Measurements from ENCODE around the gene C14orf93.

The C14orf93 gene

GRCh38 chr14:23025151-23025814, 15.3 kb upstream of the C14orf93 start:
- Histone ChIP-seq H3K9me3 (ENCODE audit: insufficient read depth, low read depth, low read length) (no peaks in the 10 kb centered on the region), H3K9ac (ENCODE audit: low read depth, low read length) (no peak overlapping the region), H3K36me3 (ENCODE audit: insufficient read depth, low read length) (peaks cover 55% of the 10 kb centered on the region), H3K4me1 (ENCODE audit: insufficient read depth, low read length) (peaks cover 9% of the 10 kb centered on the region; the same call in 1 of the 2 replicates), H3K27ac (ENCODE audit: low read depth, low read length) (no peak overlapping the region), H3K27me3 (ENCODE audit: insufficient read depth, low read length) (no peaks in the 10 kb centered on the region), H3K4me3 (ENCODE audit: low read length) (no peak overlapping the region)
- WGBS = 89% methylated on average over 4 of the region's 4 CpGs

- Histone ChIP-seq H3K4me3 (ENCODE audit: low read length) (no peak overlapping the region), H3K27ac (ENCODE audit: low read depth, low read length) (no peak overlapping the region), H3K4me1 (ENCODE audit: insufficient read depth, low read length) (peaks cover 9% of the 10 kb centered on the region; the same call in 1 of the 2 replicates), H3K27me3 (ENCODE audit: insufficient read depth, low read length) (no peaks in the 10 kb centered on the region), H3K36me3 (ENCODE audit: insufficient read depth, low read length) (peaks cover 54% of the 10 kb centered on the region), H3K9me3 (ENCODE audit: insufficient read depth, low read depth, low read length) (no peaks in the 10 kb centered on the region), H3K9ac (ENCODE audit: low read depth, low read length) (no peak overlapping the region)
- WGBS = 89% methylated on average over 5 of the region's 7 CpGs
These were observed 14.7 kb upstream of the C14orf93 start for GRCh38 chr14:23024612-23025075.

GRCh38 chr14:23023795-23024152, 13.8 kb upstream of the C14orf93 start:
- Histone ChIP-seq H3K4me3 (ENCODE audit: low read length) (no peak overlapping the region), H3K9ac (ENCODE audit: low read depth, low read length) (no peak overlapping the region), H3K27ac (ENCODE audit: low read depth, low read length) (no peak overlapping the region), H3K36me3 (ENCODE audit: insufficient read depth, low read length) (peaks cover 46% of the 10 kb centered on the region), H3K9me3 (ENCODE audit: insufficient read depth, low read depth, low read length) (no peaks in the 10 kb centered on the region), H3K27me3 (ENCODE audit: insufficient read depth, low read length) (no peaks in the 10 kb centered on the region), H3K4me1 (ENCODE audit: insufficient read depth, low read length) (peaks cover 9% of the 10 kb centered on the region; the same call in 1 of the 2 replicates)
- 99% methylated on average over 2 of the region's 2 CpGs for WGBS

- no peak overlapping the region for H3K9ac ChIP-seq (ENCODE audit: low read depth, low read length)
- no peaks in the 10 kb centered on the region for H3K27me3 ChIP-seq (ENCODE audit: insufficient read depth, low read length)
- H3K4me3 ChIP-seq (ENCODE audit: low read length) = no peak overlapping the region
- no peak overlapping the region for H3K27ac ChIP-seq (ENCODE audit: low read depth, low read length)
- WGBS = 85% methylated on average over 8 of the region's 8 CpGs
- peaks cover 41% of the 10 kb centered on the region for H3K36me3 ChIP-seq (ENCODE audit: insufficient read depth, low read length)
- peaks cover 9% of the 10 kb centered on the region; the same call in 1 of the 2 replicates for H3K4me1 ChIP-seq (ENCODE audit: insufficient read depth, low read length)
- H3K9me3 ChIP-seq (ENCODE audit: insufficient read depth, low read depth, low read length) = no peaks in the 10 kb centered on the region
These were observed 13.3 kb upstream of the C14orf93 start for GRCh38 chr14:23023022-23023794.

- WGBS = 90% methylated on average over 7 of the region's 7 CpGs
- no peaks in the 10 kb centered on the region for H3K27me3 ChIP-seq (ENCODE audit: insufficient read depth, low read length)
- peaks cover 9% of the 10 kb centered on the region; the same call in 1 of the 2 replicates for H3K4me1 ChIP-seq (ENCODE audit: insufficient read depth, low read length)
- H3K9ac ChIP-seq (ENCODE audit: low read depth, low read length) = no peak overlapping the region
- no peak overlapping the region for H3K27ac ChIP-seq (ENCODE audit: low read depth, low read length)
- no peak overlapping the region for H3K4me3 ChIP-seq (ENCODE audit: low read length)
- peaks cover 34% of the 10 kb centered on the region for H3K36me3 ChIP-seq (ENCODE audit: insufficient read depth, low read length)
- H3K9me3 ChIP-seq (ENCODE audit: insufficient read depth, low read depth, low read length) = no peaks in the 10 kb centered on the region
These were observed 12.0 kb upstream of the C14orf93 start for GRCh38 chr14:23021889-23022442.

- no peak overlapping the region for H3K9ac ChIP-seq (ENCODE audit: low read depth, low read length)
- WGBS = 93% methylated on average over 9 of the region's 9 CpGs
- H3K36me3 ChIP-seq (ENCODE audit: insufficient read depth, low read length) = peaks cover 34% of the 10 kb centered on the region
- H3K27ac ChIP-seq (ENCODE audit: low read depth, low read length) = no peak overlapping the region
- no peak overlapping the region for H3K4me3 ChIP-seq (ENCODE audit: low read length)
- peaks cover 9% of the 10 kb centered on the region; the same call in 1 of the 2 replicates for H3K4me1 ChIP-seq (ENCODE audit: insufficient read depth, low read length)
- no peaks in the 10 kb centered on the region for H3K9me3 ChIP-seq (ENCODE audit: insufficient read depth, low read depth, low read length)
- no peaks in the 10 kb centered on the region for H3K27me3 ChIP-seq (ENCODE audit: insufficient read depth, low read length)
These were observed 11.5 kb upstream of the C14orf93 start for GRCh38 chr14:23021434-23021833.

- Histone ChIP-seq H3K27me3 (ENCODE audit: insufficient read depth, low read length) (no peaks in the 10 kb centered on the region), H3K36me3 (ENCODE audit: insufficient read depth, low read length) (peaks cover 25% of the 10 kb centered on the region), H3K4me3 (ENCODE audit: low read length) (no peak overlapping the region), H3K4me1 (ENCODE audit: insufficient read depth, low read length) (peaks cover 3% of the 10 kb centered on the region; the same call in 1 of the 2 replicates), H3K9me3 (ENCODE audit: insufficient read depth, low read depth, low read length) (no peaks in the 10 kb centered on the region), H3K9ac (ENCODE audit: low read depth, low read length) (no peak overlapping the region), H3K27ac (ENCODE audit: low read depth, low read length) (no peak overlapping the region)
- WGBS = 94% methylated on average over 6 of the region's 7 CpGs
These were observed 10.5 kb upstream of the C14orf93 start for GRCh38 chr14:23020143-23021128.

GRCh38 chr14:23018107-23018506, 8.2 kb upstream of the C14orf93 start:
- no peaks in the 10 kb centered on the region for H3K9me3 ChIP-seq (ENCODE audit: insufficient read depth, low read depth, low read length)
- no peaks in the 10 kb centered on the region for H3K4me1 ChIP-seq (ENCODE audit: insufficient read depth, low read length)
- H3K27ac ChIP-seq (ENCODE audit: low read depth, low read length) = no peak overlapping the region
- H3K4me3 ChIP-seq (ENCODE audit: low read length) = no peak overlapping the region
- H3K27me3 ChIP-seq (ENCODE audit: insufficient read depth, low read length) = no peaks in the 10 kb centered on the region
- peaks cover 8% of the 10 kb centered on the region; the same call in 1 of the 2 replicates for H3K36me3 ChIP-seq (ENCODE audit: insufficient read depth, low read length)
- no peak overlapping the region for H3K9ac ChIP-seq (ENCODE audit: low read depth, low read length)

GRCh38 chr14:23017091-23017490, 7.1 kb upstream of the C14orf93 start:
- Histone ChIP-seq H3K9ac (ENCODE audit: low read depth, low read length) (no peak overlapping the region), H3K27me3 (ENCODE audit: insufficient read depth, low read length) (no peaks in the 10 kb centered on the region), H3K36me3 (ENCODE audit: insufficient read depth, low read length) (peaks cover 4% of the 10 kb centered on the region; the same call in 1 of the 2 replicates), H3K4me1 (ENCODE audit: insufficient read depth, low read length) (no peaks in the 10 kb centered on the region), H3K4me3 (ENCODE audit: low read length) (no peak overlapping the region), H3K9me3 (ENCODE audit: insufficient read depth, low read depth, low read length) (no peaks in the 10 kb centered on the region), H3K27ac (ENCODE audit: low read depth, low read length) (no peak overlapping the region)
- 89% methylated on average over 5 of the region's 5 CpGs for WGBS

- WGBS = 82% methylated on average over 4 of the region's 4 CpGs
- no peak overlapping the region for H3K9ac ChIP-seq (ENCODE audit: low read depth, low read length)
These were observed 5.7 kb upstream of the C14orf93 start for GRCh38 chr14:23015618-23016017.

More at GRCh38 chr14:23015618-23016017, 5.7 kb upstream of the C14orf93 start:
- no peaks in the 10 kb centered on the region for H3K9me3 ChIP-seq (ENCODE audit: insufficient read depth, low read depth, low read length)
- H3K4me3 ChIP-seq (ENCODE audit: low read length) = no peak overlapping the region
- H3K27ac ChIP-seq (ENCODE audit: low read depth, low read length) = no peak overlapping the region
- no peaks in the 10 kb centered on the region for H3K4me1 ChIP-seq (ENCODE audit: insufficient read depth, low read length)
- no peaks in the 10 kb centered on the region for H3K27me3 ChIP-seq (ENCODE audit: insufficient read depth, low read length)
- H3K36me3 ChIP-seq (ENCODE audit: insufficient read depth, low read length) = no peaks in the 10 kb centered on the region
